NCI-H2081 treated with DMSO at 0.1 percent for 48 hours (cell line): Measurements from ENCODE around the gene HLCS.
"Not testable (repeated sequence)": the region's sequence is repeated elsewhere in the genome, so short reads cannot be mapped to it uniquely, and the experiment has no call there.

Experiments used
- DNase-seq: peaks from one replicate; lab custom pipeline; 2025; lab: John Stamatoyannopoulos, UW

The HLCS gene

GRCh38 chr21:36849461-36850105 lies 116.9 kb downstream of the HLCS start:
- DNase-seq = no peak

DNA sequence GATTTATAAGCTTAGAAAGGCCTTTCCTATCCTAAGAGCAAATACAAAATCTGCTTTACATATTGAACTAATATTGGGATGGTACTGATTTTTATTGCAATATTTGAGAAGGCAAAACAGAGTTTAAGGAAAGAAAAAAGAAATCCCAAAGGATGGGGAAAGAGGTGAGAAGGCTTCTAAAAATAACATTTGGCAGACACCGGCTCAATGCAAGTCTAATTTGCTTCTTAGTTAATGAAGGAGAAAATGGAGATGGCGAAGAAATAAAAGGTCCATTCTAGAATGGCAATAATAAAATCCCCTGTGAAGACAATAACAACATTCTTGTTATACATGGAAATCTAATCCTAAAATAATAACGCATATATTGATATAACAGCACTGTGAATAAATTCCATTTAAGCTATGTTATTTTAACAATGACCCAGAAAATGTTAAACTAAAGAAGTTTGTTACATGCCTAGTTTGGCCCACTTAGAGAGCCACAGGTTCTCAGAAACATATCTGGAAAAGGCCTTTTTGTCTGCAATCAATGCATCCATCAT lies 117.7 kb downstream of the HLCS start:
- no peak for DNase-seq

GRCh38 chr21:36847189-36847588 lies 119.3 kb downstream of the HLCS start:
- no peak for DNase-seq

GRCh38 chr21:36846631-36847030 lies 119.8 kb downstream of the HLCS start:
- no peak for DNase-seq

- no peak for DNase-seq
Measured at GRCh38 chr21:36845790-36846189, 120.7 kb downstream of the HLCS start.

GRCh38 chr21:36845070-36845469 lies 121.4 kb downstream of the HLCS start:
- DNase-seq = no peak

DNA sequence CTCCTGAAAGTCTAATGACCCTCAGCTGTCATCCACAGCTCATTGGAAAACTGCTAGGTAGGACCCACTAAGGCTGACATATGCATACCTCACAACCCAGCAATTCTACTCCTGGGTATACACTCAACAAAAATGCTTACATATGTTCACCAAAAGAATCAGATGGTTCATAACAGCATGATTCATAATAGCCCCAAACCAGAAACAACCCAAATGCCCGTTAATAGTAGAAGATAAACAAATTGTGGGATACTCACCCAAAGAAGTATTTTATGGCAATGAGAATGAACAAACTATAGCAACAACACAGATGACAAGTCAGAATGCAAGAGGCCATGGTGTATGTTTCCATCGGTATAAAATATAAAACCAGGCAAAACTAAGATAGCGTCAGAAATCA lies 124.6 kb downstream of the HLCS start:
- DNase-seq = no peak

DNA sequence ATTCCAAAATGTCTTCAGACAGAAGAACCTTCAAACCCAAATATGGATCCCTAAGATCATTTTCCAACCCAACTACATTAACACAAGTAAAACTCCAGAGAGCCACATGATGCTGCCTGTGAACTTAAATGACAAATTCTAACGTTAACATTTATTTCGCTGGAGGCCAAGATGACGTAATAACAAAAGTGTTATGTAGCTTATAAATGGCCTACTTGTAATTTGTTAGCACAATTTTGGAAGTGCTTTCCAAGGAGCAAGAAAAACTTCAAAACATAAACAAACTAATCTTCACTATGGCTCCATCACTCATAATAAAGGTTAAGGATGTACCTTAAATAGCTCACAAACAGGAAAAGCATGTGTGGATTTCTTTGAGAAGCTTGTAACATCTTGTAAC lies 126.7 kb downstream of the HLCS start:
- no peak for DNase-seq

GRCh38 chr21:36839123-36839522 lies 127.3 kb downstream of the HLCS start:
- DNase-seq = no peak

- DNase-seq = no peak
Measured at GRCh38 chr21:36835383-36835795, 131.1 kb downstream of the HLCS start.

- DNase-seq = no peak
Measured at GRCh38 chr21:36834192-36834591, 132.3 kb downstream of the HLCS start.

- no peak for DNase-seq
Measured at GRCh38 chr21:36830100-36830499, 136.4 kb downstream of the HLCS start.

DNA sequence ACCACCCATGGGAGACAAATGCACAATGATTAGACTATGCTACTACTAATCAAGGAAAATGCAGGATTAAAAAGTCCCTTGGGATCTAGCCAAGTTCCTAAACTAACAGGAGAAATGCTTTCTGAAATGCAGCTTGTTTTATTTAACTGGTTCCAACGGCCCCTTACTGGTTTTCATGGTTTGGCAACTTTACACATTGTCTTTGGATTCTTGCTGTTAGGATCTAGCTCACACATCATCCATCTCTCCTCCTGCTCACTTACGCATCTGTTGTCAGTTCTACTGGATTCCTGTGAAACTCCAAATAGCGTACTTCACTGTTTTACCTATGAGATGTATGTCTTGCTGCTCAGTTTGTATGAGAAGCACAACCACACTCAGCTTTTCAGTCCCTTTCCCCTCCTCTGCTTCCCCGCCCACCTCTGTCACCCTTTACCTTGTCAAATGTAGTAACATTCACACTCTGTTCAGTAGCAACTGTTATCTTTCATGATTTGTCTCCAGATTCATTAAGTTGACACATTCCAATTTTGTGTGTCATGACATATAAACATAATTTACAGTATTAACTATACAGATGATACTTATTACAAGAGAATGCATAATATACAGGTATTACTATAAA lies 137.5 kb downstream of the HLCS start:
- no peak for DNase-seq

DNA sequence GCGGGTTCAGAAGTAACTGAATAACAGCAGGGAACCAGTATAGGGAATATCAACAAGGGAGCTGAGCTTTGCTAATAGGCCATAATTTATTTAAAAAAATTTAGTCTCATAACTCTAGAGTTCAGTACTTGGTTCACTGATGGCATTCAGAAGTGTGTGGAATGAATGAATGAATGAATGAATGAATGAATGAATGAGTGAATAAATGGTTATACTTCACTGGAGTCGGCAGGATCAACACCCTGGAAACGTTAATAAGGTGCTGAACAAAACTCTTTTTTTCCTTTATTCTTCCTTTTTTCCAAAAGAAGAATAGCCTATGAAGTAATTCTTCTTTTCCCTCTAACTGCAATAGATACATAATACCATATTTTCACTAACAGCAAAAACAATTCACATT lies 138.3 kb downstream of the HLCS start:
- DNase-seq = no peak

- DNase-seq = no peak
Measured at GRCh38 chr21:36825658-36826057, 140.8 kb downstream of the HLCS start.

DNA sequence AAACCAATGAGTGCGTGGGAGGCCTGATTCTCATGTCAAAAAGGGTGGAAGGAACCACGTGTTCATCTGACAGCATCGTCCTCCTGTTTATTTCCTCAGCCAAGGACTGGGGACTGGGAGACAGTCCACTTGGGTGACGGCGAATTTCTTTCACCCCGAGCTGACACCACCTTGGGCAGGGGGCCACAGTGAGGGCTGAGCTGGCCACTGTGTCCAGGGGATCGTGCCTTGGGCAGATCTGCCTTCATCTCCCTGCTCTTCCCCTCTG lies 145.5 kb downstream of the HLCS start:
- no peak for DNase-seq

- no peak for DNase-seq
Measured at GRCh38 chr21:36820176-36821031, 146.1 kb downstream of the HLCS start.

DNA sequence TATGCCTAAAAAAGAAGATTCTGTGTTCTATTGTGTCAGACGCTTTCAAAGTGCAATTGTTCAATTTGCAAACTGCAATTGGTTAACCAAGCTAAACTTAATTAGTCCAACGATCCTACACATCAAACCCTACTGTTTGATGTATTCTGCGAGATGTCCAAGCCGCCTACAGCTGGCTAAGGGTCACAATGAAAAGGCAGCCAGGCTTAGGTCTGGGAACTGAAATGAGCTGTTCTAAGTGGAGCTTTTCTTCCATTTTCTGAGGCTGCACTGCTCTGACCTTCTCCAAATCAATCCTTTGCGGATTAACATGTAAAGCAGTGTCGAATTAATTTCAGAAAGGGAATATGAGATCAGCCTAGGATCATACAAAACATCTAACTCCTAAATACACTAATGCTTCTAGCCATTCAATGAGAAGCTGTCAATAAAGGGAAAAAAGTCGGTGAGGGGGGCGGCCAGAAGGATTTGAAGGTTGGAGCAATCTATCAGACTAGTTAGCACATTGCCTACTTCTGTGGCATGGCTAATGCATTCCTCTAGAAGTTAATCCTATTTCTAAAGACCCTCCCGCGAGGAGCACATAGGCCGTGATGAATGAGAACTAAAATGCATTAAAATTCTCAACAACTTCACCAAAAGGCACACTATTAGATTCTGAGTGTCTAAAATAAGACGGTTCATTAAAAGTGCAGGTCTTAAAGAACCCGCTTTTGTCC lies 148.6 kb downstream of the HLCS start:
- DNase-seq = no peak

GRCh38 chr21:36816561-36817130 lies 149.8 kb downstream of the HLCS start:
- DNase-seq = no peak

DNA sequence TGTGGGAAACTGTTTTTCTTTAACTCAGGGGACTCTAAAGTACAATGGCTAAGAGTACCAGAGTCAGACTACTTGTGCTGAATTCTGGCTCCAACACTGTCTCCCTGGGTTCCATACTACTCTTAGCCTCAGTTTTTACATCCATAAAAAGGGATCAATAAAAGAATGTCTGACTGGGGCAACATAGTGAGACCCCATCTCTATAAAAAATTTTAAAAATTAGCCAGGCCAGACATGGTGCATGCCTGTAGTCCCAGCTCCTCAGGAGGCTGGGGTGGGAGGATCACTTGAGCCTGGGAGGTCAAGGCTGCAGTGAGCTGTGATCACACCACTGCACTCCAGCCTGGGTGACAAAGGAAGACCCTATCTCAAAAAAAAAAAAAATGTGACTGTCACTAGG lies 150.4 kb downstream of the HLCS start:
- not testable (repeated sequence) for DNase-seq

- no peak for DNase-seq
Measured at GRCh38 chr21:36815284-36815683, 151.2 kb downstream of the HLCS start.

DNA sequence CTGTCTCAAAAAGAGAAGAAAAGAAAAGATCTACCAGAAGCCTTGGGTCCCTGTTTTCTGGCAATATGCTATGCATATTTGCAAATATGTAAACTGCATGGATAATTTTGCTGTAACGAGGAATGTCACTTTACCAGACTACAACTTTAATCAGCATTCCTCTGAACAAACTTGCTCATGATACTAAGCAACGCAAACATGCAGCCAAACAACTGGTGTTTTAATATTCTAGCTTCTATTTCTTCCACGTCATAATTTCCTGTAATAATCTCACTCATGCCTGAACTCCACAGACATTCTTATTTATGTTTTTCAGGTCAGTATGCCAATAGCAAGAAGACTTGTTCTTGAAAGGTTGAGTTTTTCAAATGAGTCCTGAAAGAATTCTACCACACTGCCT lies 153.4 kb downstream of the HLCS start:
- no peak for DNase-seq
